HEK293T (cell line): ENCODE data around the gene FHIT.

Source experiments
- CTCF ChIA-PET: fragments of 350-600 bp; formaldehyde crosslinking; extraction: SDS; loops from one replicate; lab custom pipeline; 2021; ENCODE audit warnings: antibody characterized with exemption, inconsistent platforms; lab: Yijun Ruan, JAX
- POLR2A ChIA-PET: fragments of 350-600 bp; formaldehyde crosslinking; extraction: SDS; loops from one replicate; lab custom pipeline; 2020; ENCODE audit warnings: antibody characterized with exemption, inconsistent platforms; lab: Yijun Ruan, JAX
- DNase-seq: peaks from one replicate; pipeline ENCODE4 v3.0.0; 2012; ENCODE audit warnings: mixed read lengths; ENCODE audit errors: extremely low spot score
- ARNT ChIP-seq: fragments of 450-650 bp; IDR thresholded peaks from 2 replicates; pipeline ENCODE4 v1.6.1; 2017; ENCODE audit warnings: mild to moderate bottlenecking
- BHLHE40 ChIP-seq: fragments of 450-650 bp; IDR thresholded peaks from 2 replicates; pipeline ENCODE4 v1.6.1; 2016; ENCODE audit warnings: mild to moderate bottlenecking, moderate library complexity, borderline replicate concordance
- CTBP1 ChIP-seq: fragments of 450-650 bp; IDR thresholded peaks from 2 replicates; pipeline ENCODE4 v1.6.1; 2016; ENCODE audit warnings: borderline replicate concordance
- ELF4 ChIP-seq: fragments of 450-650 bp; IDR thresholded peaks from 2 replicates; pipeline ENCODE4 v1.6.1; 2017; ENCODE audit warnings: antibody characterized with exemption
- FOXA1 ChIP-seq: fragments of 450-650 bp; IDR thresholded peaks from 2 replicates; pipeline ENCODE4 v1.6.1; 2016; ENCODE audit warnings: mild to moderate bottlenecking
- FOXK2 ChIP-seq: fragments of 450-650 bp; IDR thresholded peaks from 2 replicates; pipeline ENCODE4 v1.6.1; 2016; ENCODE audit warnings: mild to moderate bottlenecking
- FOXM1 ChIP-seq: fragments of 450-650 bp; IDR thresholded peaks from 2 replicates; pipeline ENCODE4 v1.6.1; 2017; ENCODE audit warnings: mild to moderate bottlenecking, borderline replicate concordance
- HDGF ChIP-seq: fragments of 450-650 bp; IDR thresholded peaks from 2 replicates; pipeline ENCODE4 v1.6.1; 2017; ENCODE audit warnings: antibody characterized with exemption, borderline replicate concordance
- L3MBTL2 ChIP-seq: fragments of 450-650 bp; conservative IDR thresholded peaks from 2 replicates; pipeline ENCODE4 v1.6.1; 2016; ENCODE audit warnings: mild to moderate bottlenecking
- NFRKB ChIP-seq: fragments of 450-650 bp; IDR thresholded peaks from 2 replicates; pipeline ENCODE4 v1.6.1; 2016; ENCODE audit warnings: mild to moderate bottlenecking, moderate library complexity
- PKNOX1 ChIP-seq: fragments of 450-650 bp; IDR thresholded peaks from 2 replicates; pipeline ENCODE4 v1.6.1; 2016
- SP1 ChIP-seq: fragments of 450-650 bp; IDR thresholded peaks from 2 replicates; pipeline ENCODE4 v1.6.1; 2017
- SUZ12 ChIP-seq: fragments of 450-650 bp; IDR thresholded peaks from 2 replicates; pipeline ENCODE4 v1.6.1; 2016; ENCODE audit warnings: mild to moderate bottlenecking
- TARDBP ChIP-seq: fragments of 450-650 bp; IDR thresholded peaks from 2 replicates; pipeline ENCODE4 v1.6.1; 2016
- ZNF384 ChIP-seq: fragments of 450-650 bp; IDR thresholded peaks from 2 replicates; pipeline ENCODE4 v1.6.1; 2016

The FHIT gene

DNA sequence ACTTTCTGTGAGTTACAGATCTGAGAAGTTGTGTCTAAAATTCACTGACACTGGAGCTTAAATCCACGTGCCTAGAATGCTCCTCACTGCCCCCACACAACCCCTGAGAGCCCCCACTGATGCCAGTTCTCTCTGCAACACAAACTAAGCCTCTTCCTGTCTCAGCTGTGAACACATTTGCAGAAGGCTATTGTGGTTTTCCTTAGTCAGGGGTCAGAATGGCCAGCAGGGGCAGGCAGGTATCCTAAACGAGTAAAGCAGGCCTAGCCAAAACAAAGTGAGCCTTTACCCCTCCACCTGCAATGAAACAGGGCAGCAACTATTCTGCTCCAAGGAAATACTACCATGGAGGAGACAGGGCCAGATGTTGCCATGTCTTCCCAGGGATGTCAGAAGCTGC lies 78.6 kb downstream of the FHIT start:
- CTCF ChIA-PET = interaction anchor here (0.7 kb wide), 1 partner anchor 108 kb away, joined by 4 read pairs; no protein-coding TSS in a partner anchor
- no peak for TF ChIP-seq ZNF384
- TF ChIP-seq ARNT = no peak
- TF ChIP-seq BHLHE40 = no peak
- no peak for TF ChIP-seq FOXM1
- no peak for TF ChIP-seq FOXA1
- POLR2A ChIA-PET = no interaction called here
- DNase-seq = peak; percentile 22

DNA sequence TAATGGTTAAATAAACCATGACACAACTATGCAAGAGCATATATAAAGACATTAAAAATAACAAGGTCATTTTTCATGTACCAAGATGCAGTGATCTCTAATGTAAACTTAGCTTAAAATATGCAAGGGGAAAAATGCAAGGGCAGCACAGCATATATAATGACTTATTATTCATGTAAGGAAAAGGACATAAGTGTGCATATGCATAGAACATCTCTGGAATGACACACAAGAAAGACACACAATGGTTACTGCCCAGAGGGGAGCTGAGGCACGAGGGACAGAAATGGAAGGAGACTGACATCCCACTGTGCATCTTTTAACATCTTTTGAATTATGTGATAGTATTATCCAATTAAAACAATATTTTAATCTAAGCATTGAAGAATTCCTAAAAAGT lies 79.0 kb downstream of the FHIT start:
- ChIA-PET CTCF (interaction anchor here (0.7 kb wide), 1 partner anchor 108 kb away, joined by 4 read pairs; no protein-coding TSS in a partner anchor), POLR2A (no interaction called here)
- no peak for TF ChIP-seq TARDBP
- TF ChIP-seq FOXA1 = no peak
- TF ChIP-seq FOXM1 = no peak
- no peak for TF ChIP-seq SUZ12
- TF ChIP-seq SP1 = no peak
- no peak for TF ChIP-seq BHLHE40
- DNase-seq = no peak

GRCh38 chr3:61169621-61170251 lies 81.5 kb downstream of the FHIT start:
- POLR2A ChIA-PET = no interaction called here
- CTCF ChIA-PET = no interaction called here
- no peak for TF ChIP-seq FOXK2
- no peak for TF ChIP-seq HDGF
- no peak for TF ChIP-seq ARNT
- no peak for TF ChIP-seq BHLHE40
- TF ChIP-seq NFRKB = no peak
- TF ChIP-seq FOXA1 = no peak
- TF ChIP-seq TARDBP = no peak
- no peak for TF ChIP-seq CTBP1
- TF ChIP-seq ELF4 = no peak
- no peak for TF ChIP-seq FOXM1
- TF ChIP-seq ZNF384 = no peak
- TF ChIP-seq SP1 = no peak
- TF ChIP-seq PKNOX1 = no peak
- DNase-seq = no peak

DNA sequence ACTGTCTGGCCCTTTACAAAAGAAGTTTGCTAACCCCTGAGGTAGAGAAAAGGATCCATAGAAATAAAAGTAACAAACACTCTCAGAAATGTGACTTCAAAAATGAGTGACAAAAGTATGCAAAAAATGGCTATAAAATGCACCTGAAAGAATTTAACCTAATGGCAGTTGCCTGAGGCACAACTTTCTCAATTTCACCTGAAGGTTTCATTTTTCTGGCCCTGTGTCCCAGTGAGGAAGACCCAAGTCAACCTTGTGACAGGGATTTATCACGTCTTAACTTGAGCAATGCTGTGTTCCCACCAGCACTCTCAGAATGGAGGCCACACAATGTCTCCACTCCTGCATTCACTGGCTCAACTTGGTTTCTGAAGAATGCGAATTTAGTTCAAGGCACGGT lies 83.0 kb downstream of the FHIT start:
- ChIA-PET POLR2A (no interaction called here), CTCF (no interaction called here)
- no peak for TF ChIP-seq HDGF
- no peak for TF ChIP-seq ARNT
- no peak for TF ChIP-seq FOXA1
- no peak for TF ChIP-seq SUZ12
- no peak for TF ChIP-seq NFRKB
- TF ChIP-seq FOXM1 = no peak
- no peak for TF ChIP-seq CTBP1
- no peak for TF ChIP-seq BHLHE40
- no peak for TF ChIP-seq SP1
- no peak for TF ChIP-seq L3MBTL2
- TF ChIP-seq PKNOX1 = no peak
- TF ChIP-seq ELF4 = no peak
- no peak for TF ChIP-seq TARDBP
- no peak for TF ChIP-seq ZNF384
- no peak for DNase-seq

GRCh38 chr3:61162965-61163364 lies 88.3 kb downstream of the FHIT start:
- POLR2A ChIA-PET = no interaction called here
- no peak for TF ChIP-seq PKNOX1
- no peak for TF ChIP-seq FOXK2
- no peak for TF ChIP-seq BHLHE40
- TF ChIP-seq L3MBTL2 = no peak
- no peak for TF ChIP-seq HDGF
- no peak for TF ChIP-seq ELF4
- no peak for TF ChIP-seq SP1
- CTCF ChIA-PET = no interaction called here
- no peak for DNase-seq

- ChIA-PET CTCF (no interaction called here), POLR2A (no interaction called here)
- DNase-seq = peak; percentile 9
- TF ChIP-seq PKNOX1 (peak; percentile 80), FOXM1 (no peak; the same call in 1 of the 2 replicates), TARDBP (no peak), NFRKB (no peak), FOXK2 (no peak)
Measured at GRCh38 chr3:61158667-61159066, 92.6 kb downstream of the FHIT start.

DNA sequence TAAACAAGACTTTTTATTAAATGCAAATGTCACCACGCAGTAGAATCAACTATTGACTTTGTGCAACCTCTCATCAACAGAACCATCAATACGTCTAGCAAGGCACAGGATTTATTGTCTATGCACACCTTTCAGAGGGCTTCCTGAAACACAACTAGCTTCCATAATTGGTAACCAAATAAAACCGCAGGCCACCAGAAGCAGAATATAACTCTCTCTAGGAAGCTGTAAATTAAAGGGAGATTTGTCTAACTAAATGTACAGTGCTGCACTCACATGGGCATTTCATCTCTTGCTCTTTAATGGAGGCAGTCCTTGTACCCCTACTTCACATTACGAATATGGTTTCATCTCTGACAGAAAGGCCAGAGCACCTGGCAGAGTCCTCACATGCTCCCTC lies 93.0 kb downstream of the FHIT start:
- DNase-seq = no peak
- no peak for TF ChIP-seq FOXK2
- TF ChIP-seq NFRKB = no peak
- peak; percentile 77 for TF ChIP-seq PKNOX1
- no peak for TF ChIP-seq SP1
- CTCF ChIA-PET = interaction anchor here (0.6 kb wide), 1 partner anchor 13 kb away, joined by 3 read pairs; no protein-coding TSS in a partner anchor
- POLR2A ChIA-PET = no interaction called here
